A549 treated with ZK216348 at 1 μM for 4 hours (cell line): Measurements from ENCODE around the gene NSFL1C. TPM values are rescaled to one million over a fixed set of nuclear protein-coding genes. Genes with fewer than 3 reads are reported as not detected.

ENCODE experiments used
- total RNA-seq: library from RNA; stranded (reverse); fragments of 200-300 nt; extraction: Qiagen RNA extraction; gene quantifications from 5 replicates; pipeline ENCODE4 v1.2.3, GENCODE V29; 2022; ENCODE audit warnings: low read depth

NSFL1C gene
- 111 to 129 TPM (median 114 TPM) in 5 replicates for total RNA-seq

GRCh38 chr20:1466211-1467081, at the start of gene NSFL1C:
TSS of gene NSFL1C (minus strand) at chr20:1466849. CDS start at chr20:1466824, 25 bp downstream.

GRCh38 chr20:1491281-1491840, 24.7 kb upstream of the NSFL1C start, which contains the start of gene SIRPB2:
TSS of gene SIRPB2 (minus strand) at chr20:1491420. CDS start at chr20:1491359, 61 bp downstream.

GRCh38 chr20:1392693-1393506, 73.7 kb downstream of the NSFL1C start, which contains the start of gene FKBP1A:
TSS of gene FKBP1A (minus strand) at chr20:1393054. CDS start at chr20:1392998, 56 bp downstream.

Other genes with a start within 250 kb of the NSFL1C start
- not detected in 5 replicates for gene RAD21L1, start 240.8 kb downstream of the NSFL1C start, total RNA-seq
- gene SNPH, start 200.6 kb downstream of the NSFL1C start, total RNA-seq, result 2.4 to 5.1 TPM (median 4.4 TPM) in 5 replicates
- gene SDCBP2, start 137.7 kb downstream of the NSFL1C start, total RNA-seq, result 0.81 to 1.6 TPM (median 1.4 TPM) in 5 replicates
- gene FKBP1A, start 73.8 kb downstream of the NSFL1C start, total RNA-seq, result 408 to 573 TPM (median 515 TPM) in 5 replicates
- 0.05 TPM in 1 of 5 replicates, not detected in the others for gene SIRPB2, start 24.6 kb upstream of the NSFL1C start, total RNA-seq
- gene SIRPD, start 90.9 kb upstream of the NSFL1C start, total RNA-seq, result not detected in 5 replicates
- 0.36 to 0.98 TPM (median 0.51 TPM) in 5 replicates for gene SIRPB1, start 153.2 kb upstream of the NSFL1C start, total RNA-seq
- not detected in 5 replicates for gene SIRPG, start 190.9 kb upstream of the NSFL1C start, total RNA-seq